MM.1S (cell line): ENCODE measurements around the gene HS2ST1.

Experiments
- EZH2 ChIP-seq: fragments of 300-600 bp; sonication (generic); optimal IDR thresholded peaks from 2 replicates; pipeline ENCODE3; 2017; ENCODE audit warnings: low read depth, mild to moderate bottlenecking, antibody characterized with exemption, low read length, mixed read lengths
- EZH2phosphoT487 ChIP-seq: fragments of 300-600 bp; sonication (generic); IDR thresholded peaks from 2 replicates; pipeline ENCODE4 v1.6.1; 2018; ENCODE audit warnings: antibody characterized with exemption, low read length
- TF ChIP-seq, protein P1 (sequence below): fragments of 300-600 bp; sonication (generic); IDR thresholded peaks from 2 replicates; pipeline ENCODE4 v1.5.1; 2016; ENCODE audit warnings: antibody characterized with exemption, low read length, mixed read lengths

DNA sequence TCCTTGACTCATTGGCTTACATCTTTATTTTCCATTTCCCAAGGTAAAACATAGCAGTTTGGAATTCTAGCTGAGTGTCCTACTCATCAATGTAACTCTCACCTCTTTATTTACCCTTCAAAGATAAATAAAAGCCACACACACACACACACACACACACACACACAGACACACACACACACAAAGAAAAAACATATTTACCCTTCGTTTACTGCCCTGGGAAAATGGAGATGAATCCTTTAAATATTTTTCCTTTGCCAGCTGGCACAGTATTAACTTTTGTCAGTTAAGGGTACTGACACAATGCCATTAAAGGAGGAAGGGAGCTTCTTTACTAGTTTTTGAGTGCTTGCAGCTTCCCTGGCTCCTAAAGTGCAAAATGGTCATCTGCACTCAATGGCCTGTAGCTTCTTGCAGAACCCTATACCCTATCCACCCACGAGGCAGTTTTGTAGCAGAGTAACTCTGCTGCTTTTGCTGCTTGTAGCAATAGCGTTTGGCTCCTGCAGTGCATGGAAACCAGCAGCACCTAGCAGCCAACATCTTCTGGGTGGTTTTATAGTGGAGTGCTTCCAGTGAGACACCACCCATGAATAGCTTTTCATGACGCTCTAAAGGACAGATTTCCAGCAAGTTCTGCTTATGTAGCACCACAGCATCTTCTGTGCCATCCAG lies 103.7 kb downstream of the HS2ST1 start:
- no peak for TF ChIP-seq EZH2
- TF ChIP-seq, protein P1, sequence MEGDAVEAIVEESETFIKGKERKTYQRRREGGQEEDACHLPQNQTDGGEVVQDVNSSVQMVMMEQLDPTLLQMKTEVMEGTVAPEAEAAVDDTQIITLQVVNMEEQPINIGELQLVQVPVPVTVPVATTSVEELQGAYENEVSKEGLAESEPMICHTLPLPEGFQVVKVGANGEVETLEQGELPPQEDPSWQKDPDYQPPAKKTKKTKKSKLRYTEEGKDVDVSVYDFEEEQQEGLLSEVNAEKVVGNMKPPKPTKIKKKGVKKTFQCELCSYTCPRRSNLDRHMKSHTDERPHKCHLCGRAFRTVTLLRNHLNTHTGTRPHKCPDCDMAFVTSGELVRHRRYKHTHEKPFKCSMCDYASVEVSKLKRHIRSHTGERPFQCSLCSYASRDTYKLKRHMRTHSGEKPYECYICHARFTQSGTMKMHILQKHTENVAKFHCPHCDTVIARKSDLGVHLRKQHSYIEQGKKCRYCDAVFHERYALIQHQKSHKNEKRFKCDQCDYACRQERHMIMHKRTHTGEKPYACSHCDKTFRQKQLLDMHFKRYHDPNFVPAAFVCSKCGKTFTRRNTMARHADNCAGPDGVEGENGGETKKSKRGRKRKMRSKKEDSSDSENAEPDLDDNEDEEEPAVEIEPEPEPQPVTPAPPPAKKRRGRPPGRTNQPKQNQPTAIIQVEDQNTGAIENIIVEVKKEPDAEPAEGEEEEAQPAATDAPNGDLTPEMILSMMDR: no peak
- no peak for TF ChIP-seq EZH2phosphoT487
